Transverse colon (tissue), 3 donors: Measurements from ENCODE around the gene ATXN10.

Experiments used
- CTCF ChIP-seq, 5 experiments: fragments of 200-600 bp in 3 of 5; fragments of 450-650 bp in 2 of 5; sonication (generic) in 3 of 5; IDR thresholded peaks; 1 replicate in 2 of 5; 2 replicates in 3 of 5; pipeline ENCODE4 v1.5.1; 2016 to 2017; ENCODE audit warnings: antibody characterized with exemption in 5 of 5, inconsistent platforms in 3 of 5, mild to moderate bottlenecking in 2 of 5, moderate library complexity in 1 of 5
- POLR2A ChIP-seq: fragments of 450-650 bp; IDR thresholded peaks from one replicate; pipeline ENCODE4 v1.6.1; 2016; ENCODE audit warnings: antibody characterized with exemption, mild to moderate bottlenecking, moderate library complexity

GRCh38 chr22:45756558-45756957, 84.9 kb downstream of the ATXN10 start:
- no peak for TF ChIP-seq POLR2A
- TF ChIP-seq CTCF (IDR thresholded peaks at IDR 0.05): no peak
